Stimulated activated CD4-positive, alpha-beta T cell treated with anti-CD3 and anti-CD28 coated beads, Interleukin-15, amount 100 ng/mL, for 48 hours (primary cell): ENCODE measurements around the gene PAX2.

Experiments used
- DNase-seq, 2 donors: peaks; one replicate each; pipeline ENCODE4 v3.0.0-alpha.2; 2020; ENCODE audit warnings: low read depth in 2 of 2

PAX2 gene

DNA sequence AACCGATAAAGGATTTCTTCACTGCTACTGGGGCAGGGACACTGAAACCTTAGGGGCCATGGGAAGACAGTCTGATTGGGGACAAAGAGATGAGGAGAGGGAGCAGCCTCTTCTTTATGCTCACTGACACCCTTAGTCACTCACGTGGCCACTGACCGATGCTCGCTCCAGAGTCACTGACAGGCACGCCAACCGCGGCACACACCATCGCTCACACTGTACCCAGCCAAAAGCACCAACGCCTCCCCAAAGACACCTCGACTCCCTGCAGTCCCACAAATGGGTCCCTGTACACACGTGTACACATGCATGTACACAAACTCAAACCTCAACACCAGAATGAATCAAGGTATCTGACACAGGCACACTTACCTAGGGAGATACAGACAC lies 132.1 kb downstream of the PAX2 start:
- DNase-seq, result no peak

DNA sequence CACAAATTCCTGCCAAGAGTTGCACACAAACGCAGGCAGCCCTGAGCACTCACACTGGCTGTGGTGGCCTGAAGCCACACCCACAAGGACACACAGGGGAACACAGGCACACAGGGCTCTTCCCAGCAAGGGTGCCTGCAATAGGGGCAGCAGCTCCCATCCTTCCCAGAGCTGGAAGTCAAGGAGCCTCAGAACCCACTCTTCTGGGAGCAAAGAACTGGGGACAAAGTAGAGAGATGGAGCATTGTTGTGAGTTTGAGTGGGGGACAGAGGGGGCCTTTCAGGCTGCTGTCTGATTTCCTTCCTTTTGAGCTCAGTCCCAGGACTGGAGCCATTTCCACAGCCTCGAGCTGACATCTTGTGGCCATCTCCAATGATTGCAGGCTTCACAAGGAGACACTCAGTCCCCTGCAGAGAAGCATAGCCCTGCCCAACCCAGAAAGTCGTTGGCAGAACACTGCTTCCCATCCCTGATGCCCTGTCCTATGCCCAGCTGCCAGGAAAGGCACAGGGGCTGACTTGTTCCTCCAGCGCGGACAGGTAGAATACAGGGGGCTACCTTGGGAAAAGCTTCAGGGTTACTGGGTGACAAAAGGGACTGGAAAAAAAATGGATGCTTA lies 133.0 kb downstream of the PAX2 start:
- DNase-seq, result peak; percentile 12 to 14
